MM.1S (cell line): ENCODE measurements around the gene EMCN.

Experiments
- DNase-seq: peaks from one replicate; pipeline ENCODE4 v3.0.0-alpha.2; 2015
- H2AFZ ChIP-seq: fragments of 300-600 bp; sonication (generic); 2 replicates; pipeline ENCODE4 v1.6.0; 2016; ENCODE audit warnings: antibody characterized with exemption, low read length
- H3F3A ChIP-seq: fragments of 300-600 bp; sonication (generic); 2 replicates; pipeline ENCODE4 v1.6.1; 2016; ENCODE audit warnings: mild to moderate bottlenecking, antibody characterized with exemption, low read length, moderate library complexity, mixed read lengths; ENCODE audit not compliant: insufficient read depth
- H3K27ac ChIP-seq: fragments of 300-600 bp; sonication (generic); 2 replicates; pipeline ENCODE4 v1.5.1; 2016; ENCODE audit warnings: mild to moderate bottlenecking, low read length
- H3K27me3 ChIP-seq: fragments of 300-600 bp; sonication (generic); replicated peaks from 2 replicates; pipeline ENCODE4 v1.6.0; 2016; ENCODE audit warnings: low read length; ENCODE audit not compliant: insufficient read depth
- H3K36me3 ChIP-seq: fragments of 300-600 bp; sonication (generic); replicated peaks from 2 replicates; pipeline ENCODE4 v1.6.1; 2016; ENCODE audit warnings: mild to moderate bottlenecking, low read length, mixed read lengths; ENCODE audit not compliant: insufficient read depth
- H3K4me1 ChIP-seq: fragments of 300-600 bp; sonication (generic); 2 replicates; pipeline ENCODE4 v1.6.1; 2016; ENCODE audit warnings: low read length, mixed read lengths
- H3K4me2 ChIP-seq: fragments of 300-600 bp; sonication (generic); 2 replicates; pipeline ENCODE4 v1.6.0; 2016; ENCODE audit warnings: low read depth, low read length
- H3K4me3 ChIP-seq: fragments of 300-600 bp; sonication (generic); 2 replicates; pipeline ENCODE4 v1.5.1; 2016; ENCODE audit warnings: low read length, mixed read lengths
- H3K79me2 ChIP-seq: fragments of 300-600 bp; sonication (generic); 2 replicates; pipeline ENCODE4 v1.6.1; 2016; ENCODE audit warnings: mixed run types, low read length, mixed read lengths
- H3K9ac ChIP-seq: fragments of 300-600 bp; sonication (generic); 2 replicates; pipeline ENCODE4 v1.6.1; 2016; ENCODE audit warnings: low read length, mixed read lengths
- H3K9me2 ChIP-seq: fragments of 300-600 bp; sonication (generic); replicated peaks from 2 replicates; pipeline ENCODE4 v1.6.1; 2016; ENCODE audit warnings: mild to moderate bottlenecking, low read length, mixed read lengths; ENCODE audit not compliant: insufficient read depth
- H3K9me3 ChIP-seq: fragments of 300-600 bp; sonication (generic); replicated peaks from 2 replicates; pipeline ENCODE4 v1.6.1; 2016; ENCODE audit warnings: mild to moderate bottlenecking, low read length, mixed read lengths; ENCODE audit not compliant: insufficient read depth
- H4K20me1 ChIP-seq: fragments of 300-600 bp; sonication (generic); 2 replicates; pipeline ENCODE4 v1.6.1; 2016; ENCODE audit warnings: mild to moderate bottlenecking, low read length, moderate library complexity, mixed read lengths; ENCODE audit not compliant: insufficient read depth
- CTCF ChIP-seq: fragments of 300-600 bp; sonication (generic); IDR thresholded peaks from 2 replicates; pipeline ENCODE4 v1.5.1; 2016; ENCODE audit warnings: antibody characterized with exemption, low read length, mixed read lengths
- EZH2 ChIP-seq: fragments of 300-600 bp; sonication (generic); optimal IDR thresholded peaks from 2 replicates; pipeline ENCODE3; 2017; ENCODE audit warnings: low read depth, mild to moderate bottlenecking, antibody characterized with exemption, low read length, mixed read lengths
- EZH2phosphoT487 ChIP-seq: fragments of 300-600 bp; sonication (generic); IDR thresholded peaks from 2 replicates; pipeline ENCODE4 v1.6.1; 2018; ENCODE audit warnings: antibody characterized with exemption, low read length

Gene EMCN

GRCh38 chr4:100422894-100423293 lies 94.9 kb downstream of the EMCN start:
- Histone ChIP-seq H2AFZ (0 out of 2 replicates have a peak overlapping the region, but pooled peaks have one; percentile 3), H3F3A (no peaks in the 10 kb centered on the region), H4K20me1 (no peaks in the 10 kb centered on the region), H3K27me3 (no peaks in the 10 kb centered on the region), H3K9me3 (no peaks in the 10 kb centered on the region), H3K27ac (no peak overlapping the region), H3K4me2 (no peak overlapping the region), H3K36me3 (no peaks in the 10 kb centered on the region), H3K9me2 (no peaks in the 10 kb centered on the region), H3K4me1 (peaks cover 11% of the 10 kb centered on the region), H3K79me2 (no peaks in the 10 kb centered on the region), H3K9ac (no peak overlapping the region), H3K4me3 (no peak overlapping the region)
- peak; percentile 6 for DNase-seq
- TF ChIP-seq EZH2phosphoT487 (no peak), EZH2 (no peak), CTCF (no peak)

GRCh38 chr4:100421361-100421978 lies 96.4 kb downstream of the EMCN start:
- Histone ChIP-seq H3K27ac (no peak overlapping the region), H3K4me3 (no peak overlapping the region), H4K20me1 (no peaks in the 10 kb centered on the region), H2AFZ (peak overlapping the region; percentile 44), H3K9ac (no peak overlapping the region), H3K4me2 (no peak overlapping the region), H3K79me2 (no peaks in the 10 kb centered on the region), H3K36me3 (no peaks in the 10 kb centered on the region), H3K27me3 (no peaks in the 10 kb centered on the region), H3F3A (no peaks in the 10 kb centered on the region), H3K9me2 (no peaks in the 10 kb centered on the region), H3K9me3 (no peaks in the 10 kb centered on the region), H3K4me1 (peaks cover 11% of the 10 kb centered on the region)
- TF ChIP-seq CTCF (peak; percentile 68), EZH2phosphoT487 (no peak)
- DNase-seq, result peak; percentile 26

- peak overlapping the region; percentile 44; the same call in 1 of the 2 replicates for H2AFZ ChIP-seq
- H3K9me2 ChIP-seq, result no peaks in the 10 kb centered on the region
- H3F3A ChIP-seq, result no peaks in the 10 kb centered on the region
- H3K9ac ChIP-seq, result no peak overlapping the region
- H3K4me2 ChIP-seq, result no peak overlapping the region
- no peaks in the 10 kb centered on the region for H3K36me3 ChIP-seq
- H3K27me3 ChIP-seq, result no peaks in the 10 kb centered on the region
- H3K9me3 ChIP-seq, result no peaks in the 10 kb centered on the region
- no peak overlapping the region for H3K27ac ChIP-seq
- peaks cover 11% of the 10 kb centered on the region for H3K4me1 ChIP-seq
- no peak overlapping the region for H3K4me3 ChIP-seq
- H3K79me2 ChIP-seq, result no peaks in the 10 kb centered on the region
- H4K20me1 ChIP-seq, result no peaks in the 10 kb centered on the region
- TF ChIP-seq CTCF (no peak), EZH2phosphoT487 (no peak), EZH2 (no peak)
- DNase-seq, result no peak
Observed at GRCh38 chr4:100420571-100420970, 97.3 kb downstream of the EMCN start.
